ENCODE data around the gene AASDHPPT. TPM values are rescaled to one million over a fixed set of nuclear protein-coding genes. Genes with fewer than 3 reads are reported as not detected.
A peak's percentile ranks its signal among the peaks of the same experiment; 100 is the strongest.

The AASDHPPT gene
- total and polyA plus RNA-seq, 9 of the 15 experiments (the other 6 are each of a cell fraction or from before 2014, with no cell fraction given), result 48.7 to 115 (median 69.0) TPM

DNA sequence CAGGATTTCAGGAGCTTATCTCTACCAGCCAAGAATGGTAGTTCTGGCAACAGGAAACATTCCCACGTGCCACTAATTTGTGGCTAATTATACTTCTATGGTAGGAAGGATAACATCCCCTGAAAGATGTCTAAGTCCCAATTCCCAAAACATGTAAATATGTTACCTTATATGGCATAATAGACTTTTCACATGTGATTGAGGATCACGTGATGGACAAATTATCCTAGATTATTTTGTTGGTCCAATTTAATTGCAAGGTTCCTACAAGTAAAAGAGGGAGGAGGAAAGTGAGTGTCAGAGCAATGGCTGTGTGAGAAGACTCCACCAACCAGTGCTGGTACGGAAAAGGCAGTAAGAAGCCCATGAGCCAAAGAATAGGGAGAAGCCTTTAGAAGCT, 45.5 kb upstream of the AASDHPPT start:
- ChIA-PET CTCF (ENCODE audit: low intra/inter-chr PET ratio) (no interaction called here), POLR2A (no interaction called here)
- ATAC-seq (no peak), FAIRE-seq (no peak), DNase-seq (ENCODE audit: extremely low read depth in 1 of 4, low spot score in 3 of 4) (no peak)
- Histone ChIP-seq H3K4me2 (ENCODE audit: insufficient read depth, low read length) (no peak overlapping the region), H3K9ac (ENCODE audit: insufficient read depth in 1 of 2, low read depth in 2 of 2, low read length in 2 of 2) (no peak overlapping the region), H3K9me1 (ENCODE audit: control insufficient read depth, insufficient read depth, low read length) (no peaks in the 10 kb centered on the region), H3K9me3 (replicated peaks; ENCODE audit: control insufficient read depth, insufficient read depth, low read depth, low read length) (no peaks in the 10 kb centered on the region), H3K36me3 (ENCODE audit: control insufficient read depth, insufficient read depth, low read length) (no peaks in the 10 kb centered on the region), H3K27ac (ENCODE audit: extremely low read depth, low read depth, low read length) (no peak overlapping the region), H3K79me2 (ENCODE audit: control insufficient read depth, insufficient read depth, low read length) (no peaks in the 10 kb centered on the region), H2AFZ (ENCODE audit: low read depth, low read length) (no peak overlapping the region), H4K20me1 (replicated peaks; ENCODE audit: control insufficient read depth, insufficient read depth, low read length) (no peaks in the 10 kb centered on the region), H3K27me3 (ENCODE audit: control insufficient read depth in 2 of 2, insufficient read depth in 2 of 2, low read length in 2 of 2) (no peaks in the 10 kb centered on the region), H3K4me3 (no peak overlapping the region), H3K4me1 (replicated peaks in 1 of 2; ENCODE audit: control insufficient read depth in 2 of 2, insufficient read depth in 2 of 2, low read length in 2 of 2) (no peaks in the 10 kb centered on the region)
- no TSS peak for BruUV-seq (replicated peaks)
- in situ Hi-C loops (cut with MboI) (no loop called here), intact Hi-C loops (cut with micrococcal nuclease) (no loop called here)
- 3% methylated on average over 3 of the region's 3 CpGs for WGBS (ENCODE audit: insufficient coverage, low coverage, missing lambda C conversion rate)
- TF ChIP-seq NR2F6 (CRISPR knock-in tag; IDR thresholded peaks at IDR 0.05) (no peak), TFE3 (CRISPR knock-in tag; IDR thresholded peaks at IDR 0.05) (peak; percentile 81)
- TF ChIP-seq, protein P1, sequence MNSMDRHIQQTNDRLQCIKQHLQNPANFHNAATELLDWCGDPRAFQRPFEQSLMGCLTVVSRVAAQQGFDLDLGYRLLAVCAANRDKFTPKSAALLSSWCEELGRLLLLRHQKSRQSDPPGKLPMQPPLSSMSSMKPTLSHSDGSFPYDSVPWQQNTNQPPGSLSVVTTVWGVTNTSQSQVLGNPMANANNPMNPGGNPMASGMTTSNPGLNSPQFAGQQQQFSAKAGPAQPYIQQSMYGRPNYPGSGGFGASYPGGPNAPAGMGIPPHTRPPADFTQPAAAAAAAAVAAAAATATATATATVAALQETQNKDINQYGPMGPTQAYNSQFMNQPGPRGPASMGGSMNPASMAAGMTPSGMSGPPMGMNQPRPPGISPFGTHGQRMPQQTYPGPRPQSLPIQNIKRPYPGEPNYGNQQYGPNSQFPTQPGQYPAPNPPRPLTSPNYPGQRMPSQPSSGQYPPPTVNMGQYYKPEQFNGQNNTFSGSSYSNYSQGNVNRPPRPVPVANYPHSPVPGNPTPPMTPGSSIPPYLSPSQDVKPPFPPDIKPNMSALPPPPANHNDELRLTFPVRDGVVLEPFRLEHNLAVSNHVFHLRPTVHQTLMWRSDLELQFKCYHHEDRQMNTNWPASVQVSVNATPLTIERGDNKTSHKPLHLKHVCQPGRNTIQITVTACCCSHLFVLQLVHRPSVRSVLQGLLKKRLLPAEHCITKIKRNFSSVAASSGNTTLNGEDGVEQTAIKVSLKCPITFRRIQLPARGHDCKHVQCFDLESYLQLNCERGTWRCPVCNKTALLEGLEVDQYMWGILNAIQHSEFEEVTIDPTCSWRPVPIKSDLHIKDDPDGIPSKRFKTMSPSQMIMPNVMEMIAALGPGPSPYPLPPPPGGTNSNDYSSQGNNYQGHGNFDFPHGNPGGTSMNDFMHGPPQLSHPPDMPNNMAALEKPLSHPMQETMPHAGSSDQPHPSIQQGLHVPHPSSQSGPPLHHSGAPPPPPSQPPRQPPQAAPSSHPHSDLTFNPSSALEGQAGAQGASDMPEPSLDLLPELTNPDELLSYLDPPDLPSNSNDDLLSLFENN (IDR thresholded peaks at IDR 0.05; ENCODE audit: low read depth in 2 of 2, low read length in 2 of 2), result no peak

Data from K562 (cell line).